Stimulated activated CD8-positive, alpha-beta memory T cell treated with anti-CD3 and anti-CD28 coated beads, Interleukin-2, amount 100 ng/mL, for 48 hours (primary cell): ENCODE data around the gene CKAP5.

Experiments
- DNase-seq, 2 donors: peaks; one replicate each; pipeline ENCODE4 v3.0.0-alpha.2; 2020; ENCODE audit warnings: low read depth in 2 of 2

CKAP5 gene

GRCh38 chr11:46845740-46846509 lies at the start of gene CKAP5:
TSS of gene CKAP5 (minus strand) at chr11:46846280. CDS start at chr11:46821231, 25,049 bp downstream.
- peak; percentile 80 to 84 for DNase-seq

- DNase-seq, result no peak
These were observed 49.7 kb upstream of the CKAP5 start for GRCh38 chr11:46895821-46896220.

GRCh38 chr11:46894961-46895360 lies 48.9 kb upstream of the CKAP5 start:
- no peak for DNase-seq

DNA sequence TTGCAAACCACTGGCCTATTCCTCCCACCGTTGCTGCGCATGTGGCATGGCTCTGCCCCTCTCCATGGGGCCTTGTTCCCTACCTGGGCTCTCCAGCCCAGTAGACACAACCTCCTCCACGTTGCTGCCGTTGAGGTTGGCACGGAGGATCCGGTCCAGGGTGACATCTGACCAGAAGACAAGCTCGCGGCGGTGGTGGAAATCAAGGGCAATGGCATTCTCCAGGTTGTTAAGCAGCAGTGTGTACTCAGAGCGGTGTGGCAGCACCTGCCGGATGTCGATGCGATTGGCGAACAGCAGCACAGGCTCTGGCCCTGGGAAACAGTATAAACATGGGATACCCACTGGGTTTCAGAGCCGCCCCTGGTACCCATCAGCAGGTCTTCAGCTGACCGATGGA lies 48.4 kb upstream of the CKAP5 start:
- no peak for DNase-seq

GRCh38 chr11:46892838-46893237 lies 46.8 kb upstream of the CKAP5 start:
- no peak for DNase-seq

DNA sequence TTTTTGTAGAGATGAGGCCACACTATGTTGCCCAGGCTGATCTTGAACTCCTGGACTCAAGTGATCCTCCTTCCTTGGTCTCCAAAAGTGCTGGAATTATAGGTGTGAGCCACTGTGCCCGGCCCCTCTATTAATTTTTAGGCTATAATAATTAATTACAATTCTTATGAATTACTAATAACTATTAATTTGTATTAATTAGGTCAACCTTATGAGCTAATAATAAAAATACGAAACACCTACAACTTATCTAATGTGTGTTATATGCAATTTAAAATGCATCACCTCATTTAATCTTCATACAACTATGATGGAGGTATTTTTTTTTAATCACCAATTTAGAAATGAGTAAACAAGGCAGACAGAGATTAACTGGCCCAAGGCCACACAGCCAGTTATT lies 46.0 kb upstream of the CKAP5 start:
- no peak for DNase-seq

- no peak for DNase-seq
These were observed 44.6 kb upstream of the CKAP5 start for GRCh38 chr11:46890665-46891064.

- peak; percentile 42 to 45 for DNase-seq
These were observed 43.8 kb upstream of the CKAP5 start for GRCh38 chr11:46889689-46890475.

- no peak for DNase-seq
These were observed 43.2 kb upstream of the CKAP5 start for GRCh38 chr11:46889251-46889650.

DNA sequence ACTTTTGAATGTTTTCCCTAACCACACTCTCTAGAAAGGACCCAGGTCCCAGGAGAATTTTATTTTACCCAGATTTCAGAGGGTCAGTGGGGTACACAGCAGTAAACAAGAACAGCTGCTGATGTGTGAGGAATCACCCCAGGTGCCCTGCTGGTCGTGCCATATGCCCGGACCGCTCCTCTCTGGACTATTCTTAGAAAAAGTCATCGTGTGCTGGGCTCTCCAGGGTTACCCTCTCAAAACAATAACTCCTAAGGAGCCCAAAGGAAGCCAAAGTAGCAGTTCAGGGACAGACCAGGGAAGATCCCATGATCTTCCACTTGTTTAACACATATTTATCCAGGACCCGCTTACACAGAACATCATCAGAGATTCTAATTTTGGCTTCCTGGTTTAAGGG lies 42.6 kb upstream of the CKAP5 start:
- DNase-seq, result no peak

DNA sequence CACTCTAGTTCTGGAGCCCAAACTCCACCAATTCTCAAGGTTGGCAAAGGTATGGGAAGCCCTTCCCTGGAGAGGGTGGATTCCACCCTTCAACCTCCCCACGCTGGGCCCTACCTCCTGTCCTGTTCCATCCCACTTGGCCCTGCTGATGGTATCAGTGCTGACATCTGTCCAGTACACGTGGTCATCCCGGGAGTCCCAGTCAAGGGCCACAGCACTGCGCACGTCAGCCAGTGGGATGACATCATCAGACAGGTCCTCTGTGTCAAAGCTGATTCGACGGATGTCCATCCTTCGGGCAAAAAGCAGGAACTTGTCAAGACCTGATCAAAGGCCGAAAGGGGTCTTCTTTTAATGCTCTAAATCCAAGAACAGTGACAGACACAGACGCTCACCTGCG lies 40.1 kb upstream of the CKAP5 start:
- DNase-seq, result no peak

- no peak for DNase-seq
These were observed 33.0 kb upstream of the CKAP5 start for GRCh38 chr11:46879056-46879585.

DNA sequence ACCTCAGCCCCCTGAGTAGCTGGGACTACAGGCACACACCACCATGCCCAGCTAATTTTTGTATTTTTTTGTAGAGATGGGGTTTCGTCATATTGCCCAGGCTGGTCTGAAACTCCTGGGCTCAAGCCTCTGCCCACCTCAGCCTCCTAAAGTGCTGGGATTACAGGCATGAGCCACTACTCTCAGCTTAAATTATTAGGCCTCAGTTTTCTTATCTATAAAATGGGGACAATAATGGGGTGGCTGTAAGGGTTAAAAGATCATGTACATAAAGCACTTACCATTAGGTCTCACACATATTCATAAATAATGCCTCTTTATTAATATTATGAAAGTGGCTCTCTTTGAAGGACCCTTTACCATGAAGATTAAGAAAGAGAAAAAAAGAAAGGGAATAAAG lies 31.5 kb upstream of the CKAP5 start:
- DNase-seq, result no peak

DNA sequence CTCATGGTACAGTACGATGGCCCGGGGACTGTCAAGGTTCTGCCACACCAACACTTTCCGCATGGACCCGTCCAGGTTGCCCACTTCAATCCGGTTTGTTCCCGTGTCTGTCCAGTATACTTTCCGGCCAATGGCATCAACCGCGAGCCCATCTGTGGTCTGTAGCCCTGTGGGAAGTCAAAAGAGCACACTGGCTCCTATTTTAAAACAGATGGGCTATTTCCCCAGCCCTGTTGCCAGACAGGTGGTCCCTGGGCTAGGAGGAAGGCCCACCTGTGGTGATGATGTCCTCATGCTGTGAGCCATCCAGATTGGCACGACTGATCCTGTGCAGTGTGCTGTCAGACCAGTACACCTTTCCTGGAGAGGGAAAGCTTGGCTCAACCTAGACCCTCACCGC lies 30.4 kb upstream of the CKAP5 start:
- DNase-seq, result no peak

GRCh38 chr11:46874586-46874985 lies 28.5 kb upstream of the CKAP5 start:
- no peak for DNase-seq

DNA sequence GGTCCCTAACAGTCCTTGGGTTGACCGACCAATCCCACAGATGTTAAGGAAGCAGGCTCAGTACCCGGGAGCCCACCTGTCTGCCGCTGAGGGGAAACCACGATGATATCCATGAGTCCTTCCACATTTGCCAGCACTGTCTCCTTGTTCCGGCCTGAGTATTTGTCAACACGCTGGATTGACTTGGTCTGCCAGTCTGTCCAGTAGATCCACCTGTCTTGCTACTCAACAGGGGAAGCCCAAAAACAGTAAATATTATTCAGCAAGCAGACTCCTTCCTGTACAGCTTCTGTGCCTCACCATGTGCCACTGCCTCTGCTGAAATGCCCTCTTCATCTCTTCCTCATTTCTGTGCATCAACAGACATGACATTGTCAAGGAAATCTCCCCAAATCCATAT lies 22.8 kb upstream of the CKAP5 start:
- DNase-seq, result no peak

DNA sequence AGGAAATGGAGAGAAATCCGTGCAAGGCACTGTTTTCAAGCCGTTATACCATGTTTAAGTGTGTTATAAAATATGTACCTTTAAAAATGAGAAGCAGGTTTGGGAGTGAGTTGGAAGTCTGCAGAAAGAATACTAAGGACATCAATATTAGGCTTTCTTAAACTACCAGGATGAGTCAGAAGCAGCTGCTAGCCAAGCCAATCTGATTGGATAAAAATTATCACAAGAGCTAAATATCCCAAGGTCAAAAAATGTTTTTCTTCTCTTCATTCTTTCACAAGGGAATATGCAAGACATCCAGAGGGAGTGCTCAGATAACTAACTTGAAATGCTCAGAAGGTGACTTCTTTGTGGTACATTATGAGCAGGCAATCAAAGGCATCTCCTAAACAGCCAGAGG lies 19.3 kb upstream of the CKAP5 start:
- DNase-seq, result no peak

DNA sequence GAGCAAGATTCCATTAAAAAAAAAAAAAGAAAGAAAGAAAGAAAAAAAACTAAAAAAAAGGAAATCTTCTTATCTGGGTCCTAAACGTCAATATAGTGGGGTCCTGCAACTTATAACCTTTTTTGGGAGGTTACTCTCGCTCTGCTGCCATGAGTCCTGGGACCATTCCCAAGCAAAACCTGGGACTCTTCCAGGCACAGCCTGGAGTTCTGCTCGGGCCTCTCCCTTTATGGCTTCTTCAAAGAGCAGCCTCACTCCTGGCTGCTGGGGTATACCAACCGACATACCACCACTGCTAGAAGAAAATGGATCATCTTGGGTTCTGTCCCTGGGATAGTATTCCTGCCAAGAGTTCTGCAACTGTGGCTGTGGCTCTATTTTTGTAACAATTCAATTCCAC lies 14.1 kb upstream of the CKAP5 start:
- no peak for DNase-seq

GRCh38 chr11:46858920-46859546 lies 13.0 kb upstream of the CKAP5 start:
- DNase-seq, result no peak

DNA sequence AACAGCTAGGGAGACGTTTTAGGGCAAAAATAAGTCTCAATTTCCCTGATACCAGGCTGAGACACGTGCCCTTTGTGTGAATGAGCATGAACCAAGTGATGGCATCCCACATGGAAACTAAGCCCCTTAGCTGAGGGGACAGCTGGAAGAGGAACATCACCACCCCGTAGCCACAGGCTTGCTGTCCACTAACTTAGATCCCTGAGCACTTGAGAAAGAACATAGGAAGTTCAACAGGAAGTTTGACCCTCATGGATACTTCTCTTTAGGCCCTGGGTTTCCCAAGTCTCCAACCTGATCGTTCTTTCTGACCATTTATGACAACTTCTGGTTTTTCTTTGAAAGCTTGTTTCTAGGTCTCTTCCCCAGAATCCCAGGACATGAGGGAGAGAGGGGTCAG lies 11.6 kb upstream of the CKAP5 start:
- DNase-seq, result no peak

DNA sequence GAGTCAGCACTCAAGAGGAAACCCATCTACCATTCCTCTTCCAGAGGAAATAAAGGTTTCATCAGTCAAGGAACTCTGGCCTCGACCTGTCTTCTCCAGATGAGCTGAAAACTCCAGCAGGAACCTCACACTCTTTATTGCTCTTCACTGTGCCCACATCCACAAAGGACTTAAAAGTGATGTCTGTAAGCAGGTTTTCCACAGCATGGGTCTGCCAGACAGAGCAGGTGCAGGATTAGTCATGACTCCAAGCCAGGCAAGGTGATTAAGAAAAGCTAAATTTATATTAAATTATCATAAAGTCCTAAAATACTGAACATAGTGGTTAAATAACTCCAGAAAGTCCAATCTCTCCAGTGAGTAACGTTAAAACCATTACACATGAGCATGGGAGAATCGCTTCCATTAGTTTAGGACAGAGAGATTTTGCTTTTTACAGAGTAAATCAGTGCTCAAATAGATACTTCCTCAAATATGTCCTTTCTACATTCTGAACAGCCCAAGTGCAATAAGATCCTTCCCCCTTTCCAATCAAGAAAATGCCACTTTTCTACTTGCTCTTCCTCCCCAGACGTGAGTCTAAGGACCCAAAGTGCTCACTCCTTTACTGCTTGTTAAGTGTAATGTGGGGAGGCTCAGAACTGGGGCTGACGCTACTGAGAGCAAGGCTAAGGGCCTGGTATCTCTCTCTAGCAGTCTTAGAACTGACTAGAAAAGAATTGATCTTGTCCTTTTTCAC lies 10.7 kb upstream of the CKAP5 start:
- no peak for DNase-seq

- no peak for DNase-seq
These were observed 9.8 kb upstream of the CKAP5 start for GRCh38 chr11:46855863-46856262.
